Measurements from ENCODE around the gene MKRN3. TPM values are rescaled to one million over a fixed set of nuclear protein-coding genes. Genes with fewer than 3 reads are reported as not detected.

The MKRN3 gene
- total and polyA plus RNA-seq, 4 donors, result 0.30 to 0.40 TPM; not detected in 2

DNA sequence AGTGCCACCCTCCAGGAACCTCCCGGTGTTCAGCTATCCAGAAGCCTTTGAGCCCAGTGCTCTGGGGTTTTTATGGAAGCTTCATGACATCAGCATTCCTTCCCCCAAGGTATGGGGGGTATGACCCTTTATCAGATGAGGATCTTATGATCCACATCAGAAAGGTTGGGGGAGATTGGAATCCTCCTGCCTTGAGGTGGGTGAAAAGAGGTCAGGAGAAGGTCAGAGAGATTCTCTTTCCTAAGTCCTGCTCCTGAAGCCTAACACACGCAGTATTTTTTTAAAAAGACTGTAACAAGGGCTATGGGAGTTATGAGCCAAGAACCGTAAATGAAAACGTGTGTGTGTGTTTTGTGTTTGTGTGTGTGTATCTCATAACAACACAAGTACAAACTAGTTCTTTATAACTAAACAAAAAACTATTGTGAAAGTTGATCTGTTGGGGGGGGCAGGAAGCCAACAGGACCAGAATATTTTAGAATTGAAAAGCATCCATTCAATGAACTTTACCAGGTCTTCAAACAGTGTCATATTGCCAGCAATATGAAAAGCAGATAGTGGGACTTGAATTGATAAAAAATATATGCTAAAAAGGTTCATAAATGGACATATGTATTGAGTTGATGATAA, 13.2 kb downstream of the MKRN3 start:
- 70 to 75% methylated on average over 4 of the region's 4 CpGs for WGBS, 2 donors
- ATAC-seq (ENCODE audit: insufficient read depth, low FRiP score) (no peak), DNase-seq (no peak)
- H3K27ac ChIP-seq (ENCODE audit: low read depth in 1 of 2, low read length in 1 of 2), result no peak overlapping the region
- no peak overlapping the region for H3K4me3 ChIP-seq
- H3K4me1 ChIP-seq (ENCODE audit: control insufficient read depth in 5 of 5, insufficient read depth in 5 of 5, low read length in 5 of 5), result no peaks in the 10 kb centered on the region
- no peak overlapping the region for H3K9ac ChIP-seq (ENCODE audit: insufficient read depth in 1 of 2, low read length in 2 of 2)
- H3K36me3 ChIP-seq (ENCODE audit: control insufficient read depth in 4 of 4, insufficient read depth in 4 of 4, low read length in 4 of 4), result no peaks in the 10 kb centered on the region
- no peaks in the 10 kb centered on the region for H3K9me3 ChIP-seq (ENCODE audit: control insufficient read depth in 4 of 4, insufficient read depth in 3 of 4, low read length in 3 of 4)
- TF ChIP-seq, protein P1, sequence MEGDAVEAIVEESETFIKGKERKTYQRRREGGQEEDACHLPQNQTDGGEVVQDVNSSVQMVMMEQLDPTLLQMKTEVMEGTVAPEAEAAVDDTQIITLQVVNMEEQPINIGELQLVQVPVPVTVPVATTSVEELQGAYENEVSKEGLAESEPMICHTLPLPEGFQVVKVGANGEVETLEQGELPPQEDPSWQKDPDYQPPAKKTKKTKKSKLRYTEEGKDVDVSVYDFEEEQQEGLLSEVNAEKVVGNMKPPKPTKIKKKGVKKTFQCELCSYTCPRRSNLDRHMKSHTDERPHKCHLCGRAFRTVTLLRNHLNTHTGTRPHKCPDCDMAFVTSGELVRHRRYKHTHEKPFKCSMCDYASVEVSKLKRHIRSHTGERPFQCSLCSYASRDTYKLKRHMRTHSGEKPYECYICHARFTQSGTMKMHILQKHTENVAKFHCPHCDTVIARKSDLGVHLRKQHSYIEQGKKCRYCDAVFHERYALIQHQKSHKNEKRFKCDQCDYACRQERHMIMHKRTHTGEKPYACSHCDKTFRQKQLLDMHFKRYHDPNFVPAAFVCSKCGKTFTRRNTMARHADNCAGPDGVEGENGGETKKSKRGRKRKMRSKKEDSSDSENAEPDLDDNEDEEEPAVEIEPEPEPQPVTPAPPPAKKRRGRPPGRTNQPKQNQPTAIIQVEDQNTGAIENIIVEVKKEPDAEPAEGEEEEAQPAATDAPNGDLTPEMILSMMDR (IDR thresholded peaks at IDR 0.05; ENCODE audit: control extremely low read depth, extremely low read depth), result no peak
- H3K27me3 ChIP-seq (ENCODE audit: control insufficient read depth in 3 of 3, insufficient read depth in 3 of 3, low read length in 2 of 3), result no peaks in the 10 kb centered on the region

DNA sequence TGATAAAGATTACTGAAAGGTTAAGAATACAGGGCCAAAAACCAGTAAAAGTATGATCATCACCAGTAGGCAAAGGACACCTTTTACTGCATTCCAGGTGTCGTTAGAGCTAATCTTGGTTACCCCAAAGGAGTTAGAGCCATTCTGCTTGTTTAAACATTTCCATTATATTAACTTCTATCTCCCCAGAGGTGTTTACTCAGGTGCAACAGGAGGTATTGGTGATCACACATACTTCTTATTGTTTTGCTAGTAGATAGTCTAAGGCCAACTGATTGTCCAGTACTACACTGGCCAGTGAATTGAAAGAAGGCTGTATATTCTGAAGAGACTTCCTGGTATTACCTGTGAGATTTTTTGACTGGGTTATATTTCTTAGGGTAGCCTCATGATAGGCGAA, 22.8 kb downstream of the MKRN3 start:
- Histone ChIP-seq H3K27me3 (ENCODE audit: control insufficient read depth in 3 of 3, insufficient read depth in 3 of 3, low read length in 2 of 3) (no peaks in the 10 kb centered on the region), H3K27ac (ENCODE audit: low read depth in 1 of 2, low read length in 1 of 2) (no peak overlapping the region), H3K4me3 (no peak overlapping the region), H3K9me3 (ENCODE audit: control insufficient read depth in 4 of 4, insufficient read depth in 3 of 4, low read length in 3 of 4) (no peaks in the 10 kb centered on the region), H3K4me1 (ENCODE audit: control insufficient read depth in 5 of 5, insufficient read depth in 5 of 5, low read length in 5 of 5) (no peaks in the 10 kb centered on the region), H3K36me3 (ENCODE audit: control insufficient read depth in 4 of 4, insufficient read depth in 4 of 4, low read length in 4 of 4) (no peaks in the 10 kb centered on the region), H3K9ac (ENCODE audit: insufficient read depth in 1 of 2, low read length in 2 of 2) (no peak overlapping the region)
- TF ChIP-seq, protein P1 (IDR thresholded peaks at IDR 0.05; ENCODE audit: control extremely low read depth, extremely low read depth), result no peak
- 70 to 83% methylated on average over 2 of the region's 2 CpGs for WGBS, 2 donors
- no peak for ATAC-seq (ENCODE audit: insufficient read depth, low FRiP score)
- no peak for DNase-seq

DNA sequence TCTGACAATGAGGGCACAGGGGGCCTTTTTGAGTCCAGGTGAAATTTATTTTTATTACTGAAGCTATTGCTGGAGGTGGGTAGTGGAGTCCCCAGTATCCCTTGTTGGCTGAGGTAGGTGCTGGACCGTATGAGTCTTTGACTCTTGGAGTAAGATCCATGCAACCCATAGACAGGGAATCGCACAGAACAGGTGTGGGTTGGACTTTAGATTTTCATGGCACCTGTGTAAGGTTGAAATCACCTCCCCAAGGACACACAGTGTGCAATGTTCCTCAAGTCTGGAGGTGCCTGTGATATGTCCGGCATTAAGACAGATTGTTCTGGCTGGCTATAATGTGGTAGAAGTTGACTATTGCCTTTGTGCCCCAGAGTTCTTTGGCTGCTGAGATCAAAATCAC, 23.5 kb downstream of the MKRN3 start:
- H3K4me1 ChIP-seq (ENCODE audit: control insufficient read depth in 5 of 5, insufficient read depth in 5 of 5, low read length in 5 of 5), result no peaks in the 10 kb centered on the region
- TF ChIP-seq, protein P1 (IDR thresholded peaks at IDR 0.05; ENCODE audit: control extremely low read depth, extremely low read depth), result no peak
- no peak for ATAC-seq (ENCODE audit: insufficient read depth, low FRiP score)
- no peak for DNase-seq
- no peak overlapping the region for H3K4me3 ChIP-seq
- no peak overlapping the region for H3K9ac ChIP-seq (ENCODE audit: insufficient read depth in 1 of 2, low read length in 2 of 2)
- no peaks in the 10 kb centered on the region for H3K27me3 ChIP-seq (ENCODE audit: control insufficient read depth in 3 of 3, insufficient read depth in 3 of 3, low read length in 2 of 3)
- H3K36me3 ChIP-seq (ENCODE audit: control insufficient read depth in 4 of 4, insufficient read depth in 4 of 4, low read length in 4 of 4), result no peaks in the 10 kb centered on the region
- no peaks in the 10 kb centered on the region for H3K9me3 ChIP-seq (ENCODE audit: control insufficient read depth in 4 of 4, insufficient read depth in 3 of 4, low read length in 3 of 4)
- WGBS, 2 donors, result 52 to 60% methylated on average over 3 of the region's 3 CpGs
- H3K27ac ChIP-seq (ENCODE audit: low read depth in 1 of 2, low read length in 1 of 2), result no peak overlapping the region

DNA sequence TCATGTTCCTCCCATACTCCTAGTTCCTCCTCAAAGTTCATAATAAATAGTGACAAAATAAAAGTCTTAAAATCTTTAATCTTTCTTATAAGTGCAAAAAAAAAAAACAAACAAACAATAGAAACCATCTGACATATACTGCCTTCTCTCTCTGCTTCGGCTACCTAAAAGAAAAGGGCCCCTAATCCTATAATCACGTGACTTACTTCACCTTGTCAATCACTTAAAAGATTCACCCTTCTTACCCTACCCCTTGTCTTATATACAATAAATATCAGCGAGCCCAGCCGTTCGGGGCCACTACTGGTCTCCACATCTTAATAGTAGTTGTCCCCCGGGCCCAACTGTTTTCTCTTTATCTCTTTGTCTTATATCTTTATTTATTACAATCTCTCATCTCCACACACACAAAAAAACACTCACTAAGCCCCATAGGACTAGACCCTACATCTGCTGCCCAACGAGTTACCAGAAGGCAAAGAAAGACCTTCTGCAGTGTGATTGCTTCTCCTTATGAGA, 28.8 kb downstream of the MKRN3 start:
- no peak overlapping the region for H3K27ac ChIP-seq (ENCODE audit: low read depth in 1 of 2, low read length in 1 of 2)
- H3K36me3 ChIP-seq (ENCODE audit: control insufficient read depth in 4 of 4, insufficient read depth in 4 of 4, low read length in 4 of 4), result no peaks in the 10 kb centered on the region
- ATAC-seq (ENCODE audit: insufficient read depth, low FRiP score) (no peak), DNase-seq (no peak)
- 77 to 78% methylated on average over 7 of the region's 7 CpGs for WGBS, 2 donors
- TF ChIP-seq, protein P1 (IDR thresholded peaks at IDR 0.05; ENCODE audit: control extremely low read depth, extremely low read depth), result no peak
- no peaks in the 10 kb centered on the region for H3K9me3 ChIP-seq (ENCODE audit: control insufficient read depth in 4 of 4, insufficient read depth in 3 of 4, low read length in 3 of 4)
- H3K9ac ChIP-seq (ENCODE audit: insufficient read depth in 1 of 2, low read length in 2 of 2), result no peak overlapping the region
- no peaks in the 10 kb centered on the region for H3K27me3 ChIP-seq (ENCODE audit: control insufficient read depth in 3 of 3, insufficient read depth in 3 of 3, low read length in 2 of 3)
- no peaks in the 10 kb centered on the region for H3K4me1 ChIP-seq (ENCODE audit: control insufficient read depth in 5 of 5, insufficient read depth in 5 of 5, low read length in 5 of 5)
- no peak overlapping the region for H3K4me3 ChIP-seq
